ENCODE results near the gene ABL1. TPM values are rescaled to one million over a fixed set of nuclear protein-coding genes. Genes with fewer than 3 reads are reported as not detected.
"Not testable (repeated sequence)": the region's sequence is repeated elsewhere in the genome, so short reads cannot be mapped to it uniquely, and the experiment has no call there.

ABL1 gene
- total RNA-seq, 1 donor from 2014 or later: 113 TPM

GRCh38 chr9:130847306-130848217 lies 12.5 kb downstream of the ABL1 start:
- DNase-seq (ENCODE audit: low read depth): peak; percentile 100
- H3K9me3 Mint-ChIP-seq (ENCODE audit: unreplicated experiment): no peaks in the 10 kb centered on the region
- H4K20me1 ChIP-seq (ENCODE audit: insufficient read depth, low read length): peaks cover 28% of the 10 kb centered on the region

GRCh38 chr9:130848514-130848913 lies 13.5 kb downstream of the ABL1 start:
- Histone ChIP-seq H3K4me1 (ENCODE audit: insufficient read depth, low read length) (peaks cover 47% of the 10 kb centered on the region), H4K20me1 (ENCODE audit: insufficient read depth, low read length) (peaks cover 19% of the 10 kb centered on the region), H3K9ac (ENCODE audit: low read length) (peak overlapping the region; percentile 90), H3K27ac (ENCODE audit: low read depth, low read length) (peak overlapping the region; percentile 99), H3K79me2 (ENCODE audit: insufficient read depth, low read length) (peaks cover 77% of the 10 kb centered on the region), H3K4me2 (ENCODE audit: low read length) (peak overlapping the region; percentile 67)
- not testable (repeated sequence) for H3K9me3 ChIP-seq (ENCODE audit: insufficient read depth, low read depth, low read length); DNase-seq (ENCODE audit: low read depth); H3K36me3 Mint-ChIP-seq (ENCODE audit: low read depth, unreplicated experiment); H3K27me3 ChIP-seq (ENCODE audit: insufficient read depth, low read length); FAIRE-seq; H3K4me3 ChIP-seq (ENCODE audit: insufficient read depth, low read depth, low read length); H3K27me3 Mint-ChIP-seq (ENCODE audit: low read depth, unreplicated experiment); H3K9me3 Mint-ChIP-seq (ENCODE audit: unreplicated experiment); H2AFZ ChIP-seq (ENCODE audit: low read depth, low read length); H3K4me3 Mint-ChIP-seq (ENCODE audit: unreplicated experiment); H3K36me3 ChIP-seq (ENCODE audit: insufficient read depth, low read length)
- H3K27ac Mint-ChIP-seq (ENCODE audit: unreplicated experiment): peak overlapping the region; percentile 98
- H3K4me1 Mint-ChIP-seq (ENCODE audit: low read depth, unreplicated experiment): peaks cover 53% of the 10 kb centered on the region

More at GRCh38 chr9:130847306-130848217, 12.5 kb downstream of the ABL1 start:
- Histone ChIP-seq H3K36me3 (ENCODE audit: insufficient read depth, low read length) (no peaks in the 10 kb centered on the region), H3K79me2 (ENCODE audit: insufficient read depth, low read length) (peaks cover 77% of the 10 kb centered on the region), H3K4me1 (ENCODE audit: insufficient read depth, low read length) (peaks cover 53% of the 10 kb centered on the region), H2AFZ (ENCODE audit: low read depth, low read length) (no peak overlapping the region), H3K4me3 (ENCODE audit: insufficient read depth, low read depth, low read length) (peak overlapping the region; percentile 51), H3K27ac (ENCODE audit: low read depth, low read length) (peak overlapping the region; percentile 99), H3K27me3 (ENCODE audit: insufficient read depth, low read length) (no peaks in the 10 kb centered on the region), H3K4me2 (ENCODE audit: low read length) (peak overlapping the region; percentile 85), H3K9ac (ENCODE audit: low read length) (peak overlapping the region; percentile 90), H3K9me3 (ENCODE audit: insufficient read depth, low read depth, low read length) (no peaks in the 10 kb centered on the region)
- TF ChIP-seq, protein P1, sequence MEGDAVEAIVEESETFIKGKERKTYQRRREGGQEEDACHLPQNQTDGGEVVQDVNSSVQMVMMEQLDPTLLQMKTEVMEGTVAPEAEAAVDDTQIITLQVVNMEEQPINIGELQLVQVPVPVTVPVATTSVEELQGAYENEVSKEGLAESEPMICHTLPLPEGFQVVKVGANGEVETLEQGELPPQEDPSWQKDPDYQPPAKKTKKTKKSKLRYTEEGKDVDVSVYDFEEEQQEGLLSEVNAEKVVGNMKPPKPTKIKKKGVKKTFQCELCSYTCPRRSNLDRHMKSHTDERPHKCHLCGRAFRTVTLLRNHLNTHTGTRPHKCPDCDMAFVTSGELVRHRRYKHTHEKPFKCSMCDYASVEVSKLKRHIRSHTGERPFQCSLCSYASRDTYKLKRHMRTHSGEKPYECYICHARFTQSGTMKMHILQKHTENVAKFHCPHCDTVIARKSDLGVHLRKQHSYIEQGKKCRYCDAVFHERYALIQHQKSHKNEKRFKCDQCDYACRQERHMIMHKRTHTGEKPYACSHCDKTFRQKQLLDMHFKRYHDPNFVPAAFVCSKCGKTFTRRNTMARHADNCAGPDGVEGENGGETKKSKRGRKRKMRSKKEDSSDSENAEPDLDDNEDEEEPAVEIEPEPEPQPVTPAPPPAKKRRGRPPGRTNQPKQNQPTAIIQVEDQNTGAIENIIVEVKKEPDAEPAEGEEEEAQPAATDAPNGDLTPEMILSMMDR (IDR thresholded peaks at IDR 0.05; ENCODE audit: insufficient read depth, low read depth, low read length): peak; percentile 18
- no peak for TF ChIP-seq EZH2 (IDR thresholded peaks at IDR 0.05; ENCODE audit: insufficient read depth, low read length)
- Mint-ChIP-seq H3K36me3 (ENCODE audit: low read depth, unreplicated experiment) (peaks cover 3% of the 10 kb centered on the region), H3K4me3 (ENCODE audit: unreplicated experiment) (peak overlapping the region; percentile 69), H3K27ac (ENCODE audit: unreplicated experiment) (peak overlapping the region; percentile 98), H3K4me1 (ENCODE audit: low read depth, unreplicated experiment) (peaks cover 57% of the 10 kb centered on the region), H3K27me3 (ENCODE audit: low read depth, unreplicated experiment) (no peaks in the 10 kb centered on the region)
- FAIRE-seq: peak; percentile 92

GRCh38 chr9:130849356-130849755 lies 14.3 kb downstream of the ABL1 start:
- Histone ChIP-seq H3K36me3 (ENCODE audit: insufficient read depth, low read length) (peaks cover 5% of the 10 kb centered on the region), H3K4me1 (ENCODE audit: insufficient read depth, low read length) (peaks cover 42% of the 10 kb centered on the region), H3K79me2 (ENCODE audit: insufficient read depth, low read length) (peaks cover 77% of the 10 kb centered on the region), H3K4me2 (ENCODE audit: low read length) (no peak overlapping the region), H3K27ac (ENCODE audit: low read depth, low read length) (peak overlapping the region; percentile 99), H2AFZ (ENCODE audit: low read depth, low read length) (no peak overlapping the region), H3K9me3 (ENCODE audit: insufficient read depth, low read depth, low read length) (no peaks in the 10 kb centered on the region), H3K27me3 (ENCODE audit: insufficient read depth, low read length) (no peaks in the 10 kb centered on the region), H4K20me1 (ENCODE audit: insufficient read depth, low read length) (peaks cover 14% of the 10 kb centered on the region), H3K9ac (ENCODE audit: low read length) (peak overlapping the region; percentile 18), H3K4me3 (ENCODE audit: insufficient read depth, low read depth, low read length) (no peak overlapping the region)
- peaks cover 3% of the 10 kb centered on the region for H3K36me3 Mint-ChIP-seq (ENCODE audit: low read depth, unreplicated experiment)
- FAIRE-seq (no peak), DNase-seq (ENCODE audit: low read depth) (no peak)
- H3K27me3 Mint-ChIP-seq (ENCODE audit: low read depth, unreplicated experiment): no peaks in the 10 kb centered on the region
- peaks cover 2% of the 10 kb centered on the region for H3K9me3 Mint-ChIP-seq (ENCODE audit: unreplicated experiment)
- peak overlapping the region; percentile 1 for H3K27ac Mint-ChIP-seq (ENCODE audit: unreplicated experiment)
- no peak for TF ChIP-seq EZH2 (IDR thresholded peaks at IDR 0.05; ENCODE audit: insufficient read depth, low read length)
- peaks cover 51% of the 10 kb centered on the region for H3K4me1 Mint-ChIP-seq (ENCODE audit: low read depth, unreplicated experiment)
- no peak overlapping the region for H3K4me3 Mint-ChIP-seq (ENCODE audit: unreplicated experiment)

All from astrocyte (in vitro differentiated cells and primary cell).